ENCODE data around the gene EEIG2. TPM values are rescaled to one million over a fixed set of nuclear protein-coding genes. Genes with fewer than 3 reads are reported as not detected.
A peak's percentile ranks its signal among the peaks of the same experiment; 100 is the strongest.

The EEIG2 gene
- polyA plus RNA-seq, 3 donors = 18.5 to 19.0 (median 18.7) TPM

GRCh38 chr1:108575375-108575774, 15.5 kb downstream of the EEIG2 start:
- no peak for DNase-seq (ENCODE audit: low read depth in 3 of 3, low spot score in 2 of 3)

- DNase-seq (ENCODE audit: low read depth in 3 of 3, low spot score in 2 of 3) = no peak
Measured at GRCh38 chr1:108583757-108584427, 24.0 kb downstream of the EEIG2 start.

- DNase-seq (ENCODE audit: low read depth in 3 of 3, low spot score in 2 of 3) = no peak
Measured at GRCh38 chr1:108584428-108584856, 24.5 kb downstream of the EEIG2 start.

GRCh38 chr1:108585313-108585712, 25.4 kb downstream of the EEIG2 start:
- no peak for DNase-seq (ENCODE audit: low read depth in 3 of 3, low spot score in 2 of 3)

GRCh38 chr1:108590441-108590840, 30.5 kb downstream of the EEIG2 start:
- no peak for DNase-seq (ENCODE audit: low read depth in 3 of 3, low spot score in 2 of 3)

- DNase-seq (ENCODE audit: low read depth in 3 of 3, low spot score in 2 of 3) = peak; percentile 73 to 82 (median 78)
Measured at GRCh38 chr1:108590957-108591356, 31.1 kb downstream of the EEIG2 start.

- DNase-seq (ENCODE audit: low read depth in 3 of 3, low spot score in 2 of 3) = no peak
Measured at GRCh38 chr1:108591466-108591865, 31.6 kb downstream of the EEIG2 start.

- DNase-seq (ENCODE audit: low read depth in 3 of 3, low spot score in 2 of 3) = no peak
Measured at GRCh38 chr1:108592030-108592759, 32.3 kb downstream of the EEIG2 start.

GRCh38 chr1:108593448-108593847, 33.5 kb downstream of the EEIG2 start:
- DNase-seq (ENCODE audit: low read depth in 3 of 3, low spot score in 2 of 3) = no peak

GRCh38 chr1:108595507-108595906, 35.6 kb downstream of the EEIG2 start:
- DNase-seq (ENCODE audit: low read depth in 3 of 3, low spot score in 2 of 3) = peak; percentile 54 to 58 (median 57)

GRCh38 chr1:108597041-108597440, 37.1 kb downstream of the EEIG2 start:
- DNase-seq (ENCODE audit: low read depth in 3 of 3, low spot score in 2 of 3) = no peak

- no peak for DNase-seq (ENCODE audit: low read depth in 3 of 3, low spot score in 2 of 3)
Measured at GRCh38 chr1:108598340-108598739, 38.4 kb downstream of the EEIG2 start.

- DNase-seq (ENCODE audit: low read depth in 3 of 3, low spot score in 2 of 3) = no peak
Measured at GRCh38 chr1:108600504-108600903, 40.6 kb downstream of the EEIG2 start.

GRCh38 chr1:108601708-108602410, 42.0 kb downstream of the EEIG2 start:
- no peak for DNase-seq (ENCODE audit: low read depth in 3 of 3, low spot score in 2 of 3)

GRCh38 chr1:108605633-108606032, 45.7 kb downstream of the EEIG2 start:
- DNase-seq (ENCODE audit: low read depth in 3 of 3, low spot score in 2 of 3) = no peak

- DNase-seq (ENCODE audit: low read depth in 3 of 3, low spot score in 2 of 3) = no peak
Measured at GRCh38 chr1:108606478-108606877, 46.6 kb downstream of the EEIG2 start.

- no peak for DNase-seq (ENCODE audit: low read depth in 3 of 3, low spot score in 2 of 3)
Measured at GRCh38 chr1:108609483-108610049, 49.7 kb downstream of the EEIG2 start.

Measured in right renal cortex interstitium (tissue), 3 donors.